Renal pelvis (tissue), 4 donors: ENCODE results near the gene HMX2. TPM values are rescaled to one million over a fixed set of nuclear protein-coding genes. Genes with fewer than 3 reads are reported as not detected.

Experiments
- DNase-seq: peaks from one replicate; pipeline ENCODE4 v3.0.0-alpha.2; 2013
- polyA plus RNA-seq, 3 donors: library from polyadenylated mRNA; unstranded; fragments of 120-200 nt; gene quantifications; one replicate each; pipeline ENCODE4 v1.2.1, GENCODE V29; 2013; ENCODE audit not compliant: insufficient read length in 3 of 3

Gene HMX2
- polyA plus RNA-seq, 3 donors: 1.5 to 1.6 (median 1.6) TPM

DNA sequence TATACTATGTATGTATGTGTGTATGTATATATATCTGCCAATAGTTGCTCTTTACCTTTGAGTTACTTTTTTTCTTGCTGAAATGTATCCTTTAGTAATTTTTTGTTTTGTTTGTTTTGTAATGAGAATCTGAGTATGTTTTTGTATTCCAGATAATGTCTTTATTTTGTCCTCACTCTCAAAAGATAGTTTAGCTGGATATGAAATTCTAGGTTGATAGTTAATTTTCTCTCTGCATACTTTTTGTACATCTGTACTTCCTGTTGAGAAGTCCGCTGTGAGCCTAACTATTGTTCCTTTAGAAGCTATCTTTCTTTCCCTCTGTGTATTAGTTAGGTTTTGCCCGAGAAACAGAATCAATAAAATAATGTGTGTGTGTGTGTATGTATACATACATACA is 35.8 kb downstream of the HMX2 start:
- no peak for DNase-seq

DNA sequence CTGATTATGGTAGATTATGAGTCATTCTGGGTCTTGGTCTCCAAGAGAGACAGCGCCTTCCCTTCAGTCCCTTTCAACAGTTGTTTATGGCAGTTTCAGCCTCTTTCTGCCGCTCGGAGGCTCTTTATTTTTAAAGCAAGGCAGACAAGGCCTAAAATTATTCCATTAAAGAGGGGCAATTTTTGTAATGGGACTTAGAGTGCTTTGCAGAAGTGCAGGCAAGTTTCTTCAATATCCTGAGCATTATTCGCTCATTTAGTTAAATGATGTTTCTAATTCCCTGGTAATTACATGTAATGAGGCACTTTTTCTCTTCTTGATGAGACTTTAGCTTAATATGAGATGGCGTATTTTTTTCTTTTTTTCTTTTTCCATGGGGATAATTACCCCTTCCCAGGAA is 39.8 kb downstream of the HMX2 start:
- no peak for DNase-seq

DNA sequence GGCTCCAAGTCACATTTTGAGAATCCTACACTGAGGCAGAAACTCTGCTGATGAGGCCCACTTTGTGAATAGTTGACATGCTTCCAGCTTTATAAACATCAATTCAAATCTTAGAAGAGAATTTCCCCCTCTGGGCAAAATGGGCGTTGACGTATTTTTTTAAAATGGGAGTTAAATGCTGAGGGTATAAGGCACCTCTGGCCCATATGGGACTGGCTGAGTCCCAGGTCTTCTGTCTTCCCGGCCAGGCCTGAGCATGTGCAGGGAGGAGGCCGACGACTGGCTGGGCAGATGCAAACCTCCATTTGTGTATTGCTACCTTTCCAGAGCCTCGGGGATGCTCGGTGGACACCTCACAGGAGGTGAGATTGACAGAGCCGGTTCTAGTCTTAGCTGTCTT is 44.0 kb downstream of the HMX2 start:
- no peak for DNase-seq

DNA sequence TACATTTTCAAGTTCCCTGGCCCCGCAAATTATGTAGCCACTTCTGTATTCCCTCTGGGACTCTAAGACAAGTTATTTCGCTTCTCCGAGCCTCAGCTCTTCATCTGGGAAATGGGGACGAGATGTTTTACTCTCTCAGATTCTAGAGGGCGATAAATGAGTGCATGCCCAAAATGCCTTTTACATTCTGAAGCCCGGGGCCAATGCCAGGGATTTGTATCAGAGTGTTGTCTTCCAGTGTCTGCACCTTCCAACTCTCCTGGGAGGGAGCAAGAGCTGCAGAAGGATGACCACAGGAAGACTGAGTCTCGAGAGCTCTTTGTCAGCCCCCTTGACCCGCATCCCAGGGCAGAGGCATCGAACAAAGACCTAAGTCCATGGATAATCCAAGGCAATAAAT is 46.1 kb downstream of the HMX2 start:
- no peak for DNase-seq

Other genes starting within 250 kb of the HMX2 start
- not detected for gene FAM24A, start 237.5 kb upstream of the HMX2 start, polyA plus RNA-seq
- 10 to 100 TPM; 16.1 to 21.1 (median 20.9) TPM for gene C10orf88, start 193.9 kb upstream of the HMX2 start, polyA plus RNA-seq
- 10 to 100 TPM in 1 of 3 donors, 1 to 10 TPM in 2; 7.6 to 12.3 (median 9.9) TPM for gene PSTK, start 167.7 kb upstream of the HMX2 start, polyA plus RNA-seq
- 10 to 100 TPM; 16.4 to 24.9 (median 21.1) TPM for gene IKZF5, start 139.3 kb upstream of the HMX2 start, polyA plus RNA-seq
- 10 to 100 TPM; 16.0 to 30.5 (median 28.1) TPM for gene ACADSB, start 139.1 kb upstream of the HMX2 start, polyA plus RNA-seq
- under 1 TPM in 2 of 3 donors, not detected in 1; 0.07 to 0.14 TPM for gene HMX3, start 12.2 kb upstream of the HMX2 start, polyA plus RNA-seq
- gene BUB3, start 6.3 kb downstream of the HMX2 start, polyA plus RNA-seq: 100 to 1,000 TPM; 114 to 124 (median 122) TPM